ENCODE measurements around the gene ECSIT.

- TF ChIP-seq POLR2A (IDR thresholded peaks at IDR 0.05; ENCODE audit: low read depth, low read length) (no peak), POLR2AphosphoS5 (IDR thresholded peaks at IDR 0.05; ENCODE audit: low read depth, low read length) (no peak), SPI1 (IDR thresholded peaks at IDR 0.05; ENCODE audit: low read depth, low read length) (peak; percentile 66; the same call in 1 of the 2 replicates)
These were observed 22.8 kb downstream of the ECSIT start for GRCh38 chr19:11506101-11506555.
